Ishikawa (cell line): ENCODE results near the gene FLVCR2.

Source experiments
- CEBPB ChIP-seq: IDR thresholded peaks from 2 replicates; pipeline ENCODE4 v1.6.1; 2012
- CREB1 ChIP-seq: IDR thresholded peaks from 2 replicates; pipeline ENCODE4 v1.6.1; 2012; ENCODE audit warnings: low read depth
- EGR1 ChIP-seq: IDR thresholded peaks from 2 replicates; pipeline ENCODE4 v1.6.1; 2012
- EP300 ChIP-seq: IDR thresholded peaks from 2 replicates; pipeline ENCODE4 v1.6.1; 2012; ENCODE audit warnings: borderline replicate concordance
- FOXM1 ChIP-seq: IDR thresholded peaks from 2 replicates; pipeline ENCODE4 v1.6.1; 2012; ENCODE audit warnings: low read depth, borderline replicate concordance
- MAX ChIP-seq: IDR thresholded peaks from 2 replicates; pipeline ENCODE4 v1.6.1; 2012
- NFIC ChIP-seq: IDR thresholded peaks from 2 replicates; pipeline ENCODE4 v1.6.1; 2012
- RAD21 ChIP-seq: IDR thresholded peaks from 2 replicates; pipeline ENCODE4 v1.6.1; 2012; ENCODE audit warnings: low read depth
- REST ChIP-seq: IDR thresholded peaks from 2 replicates; pipeline ENCODE4 v1.6.1; 2012; ENCODE audit warnings: low read depth, mild to moderate bottlenecking
- TAF1 ChIP-seq: IDR thresholded peaks from 2 replicates; pipeline ENCODE4 v1.6.1; 2012; ENCODE audit warnings: low read depth, mild to moderate bottlenecking
- TCF12 ChIP-seq: IDR thresholded peaks from 2 replicates; pipeline ENCODE4 v1.6.1; 2012; ENCODE audit warnings: low read depth
- TEAD4 ChIP-seq: IDR thresholded peaks from 2 replicates; pipeline ENCODE4 v1.6.1; 2012
- USF1 ChIP-seq: IDR thresholded peaks from 2 replicates; pipeline ENCODE4 v1.6.1; 2012
- YY1 ChIP-seq: IDR thresholded peaks from 2 replicates; pipeline ENCODE4 v1.6.1; 2012; ENCODE audit warnings: low read depth
- ZBTB7A ChIP-seq: IDR thresholded peaks from 2 replicates; pipeline ENCODE4 v1.6.1; 2012; ENCODE audit warnings: low read depth

FLVCR2 gene

GRCh38 chr14:75595226-75595625 lies 16.8 kb downstream of the FLVCR2 start:
- TF ChIP-seq FOXM1 (no peak), TCF12 (no peak), YY1 (no peak), TAF1 (no peak), USF1 (no peak), ZBTB7A (no peak), RAD21 (no peak), REST (no peak), EGR1 (no peak), TEAD4 (no peak), EP300 (no peak)

- no peak for TF ChIP-seq CEBPB
- no peak for TF ChIP-seq YY1
- TF ChIP-seq TAF1: no peak
- no peak for TF ChIP-seq USF1
- TF ChIP-seq REST: no peak
- TF ChIP-seq CREB1: no peak
- TF ChIP-seq TCF12: no peak
- TF ChIP-seq EP300: no peak
- TF ChIP-seq MAX: no peak
- no peak for TF ChIP-seq RAD21
- no peak for TF ChIP-seq ZBTB7A
- no peak for TF ChIP-seq EGR1
- TF ChIP-seq TEAD4: no peak
- no peak for TF ChIP-seq NFIC
- TF ChIP-seq FOXM1: no peak
Observed at GRCh38 chr14:75597149-75597548, 18.7 kb downstream of the FLVCR2 start.

GRCh38 chr14:75602503-75602902 lies 24.1 kb downstream of the FLVCR2 start:
- TF ChIP-seq NFIC: no peak
- no peak for TF ChIP-seq TEAD4
- TF ChIP-seq ZBTB7A: no peak
- TF ChIP-seq CEBPB: 0 out of 2 replicates have a peak, but pooled peaks have one; percentile 31

GRCh38 chr14:75604979-75605851 lies 26.8 kb downstream of the FLVCR2 start:
- TF ChIP-seq EGR1 (no peak), USF1 (no peak), YY1 (no peak), CEBPB (no peak), MAX (no peak), REST (no peak), TAF1 (no peak), RAD21 (no peak), FOXM1 (no peak)
